H1 (cell line): ENCODE data around the gene COQ9.

Experiments
- EZH2 ChIP-seq: fragments of 200-600 bp; sonication (generic); IDR thresholded peaks from 2 replicates; pipeline ENCODE4 v1.7.1; 2012; ENCODE audit warnings: low read depth, mild to moderate bottlenecking, moderate library complexity, low read length, inconsistent platforms; ENCODE audit not compliant: severe bottlenecking
- RAD21 ChIP-seq, 2 experiments: IDR thresholded peaks in 1 of 2; conservative IDR thresholded peaks in 1 of 2; 2 replicates each; pipeline ENCODE4 v1.6.1; 2011; ENCODE audit warnings: low read depth in 2 of 2, low read length in 2 of 2, improper control_type of control experiment in 1 of 2, inconsistent platforms in 1 of 2, mild to moderate bottlenecking in 1 of 2, moderate library complexity in 1 of 2

DNA sequence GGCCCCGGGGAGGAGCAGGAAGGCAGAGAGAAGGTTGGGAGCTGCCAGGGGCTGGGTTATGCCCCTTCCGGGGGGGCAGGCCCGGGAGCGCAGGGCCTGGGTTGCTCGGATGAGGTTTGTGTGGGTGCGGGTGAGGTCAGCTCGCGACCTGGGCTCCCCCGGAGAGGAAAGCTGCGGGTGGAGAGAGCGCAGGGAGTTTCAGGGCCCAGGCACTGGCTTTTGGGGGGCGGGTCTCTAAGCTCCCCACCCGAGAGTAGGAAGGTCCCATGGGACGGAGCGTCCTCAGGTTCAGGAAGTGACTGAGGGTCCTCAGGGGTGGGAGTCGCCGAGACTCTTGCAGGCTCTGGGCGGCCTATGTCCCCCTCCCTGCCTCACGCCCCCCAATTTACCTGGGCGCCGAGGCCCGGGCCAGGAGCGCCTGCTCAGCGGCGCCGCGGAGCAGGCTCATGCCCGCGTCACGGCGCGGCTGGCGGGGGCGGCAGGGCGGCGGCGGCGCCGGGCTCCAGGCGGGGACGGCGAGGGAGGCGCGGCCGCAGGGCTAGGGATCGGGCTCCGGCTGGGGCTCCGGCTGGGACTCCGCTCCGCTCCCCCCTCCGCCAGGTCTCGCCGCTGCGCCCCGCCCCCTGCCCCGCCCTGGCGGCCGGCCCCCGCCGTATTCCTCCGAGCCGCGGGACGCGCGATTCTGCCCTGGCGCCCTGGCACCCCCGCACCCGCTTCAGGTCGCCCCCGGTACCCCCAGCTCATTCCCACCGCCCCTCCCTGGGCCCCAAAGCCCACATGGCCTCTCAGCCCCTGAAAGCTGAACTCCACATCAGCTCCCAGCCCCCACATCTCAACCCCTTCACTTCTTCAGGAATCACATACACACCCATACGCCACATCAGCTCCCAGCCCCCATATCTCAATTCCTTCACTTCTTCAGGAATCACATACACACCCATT lies 38.9 kb downstream of the COQ9 start, which contains the start of gene DOK4:
- TF ChIP-seq RAD21 (IDR thresholded peaks at IDR 0.05 in 1 of 2, conservative IDR thresholded peaks at IDR 0.05 in 1 of 2; ENCODE audit: low read depth in 2 of 2, low read length in 2 of 2) (no peak), EZH2 (no peak)
